ENCODE results near the gene HNRNPF. TPM values are rescaled to one million over a fixed set of nuclear protein-coding genes. Genes with fewer than 3 reads are reported as not detected.

HNRNPF gene
- total RNA-seq, 1 experiment from 2014 or later = 198 TPM

GRCh38 chr10:43417950-43418768, 9.2 kb upstream of the HNRNPF start:
- Mint-ChIP-seq H3K4me1 (ENCODE audit: insufficient read depth, unreplicated experiment) (peaks cover 13% of the 10 kb centered on the region), H3K27me3 (ENCODE audit: insufficient read depth, unreplicated experiment) (no peaks in the 10 kb centered on the region), H3K27ac (ENCODE audit: low read depth, unreplicated experiment) (no peak overlapping the region), H3K4me3 (ENCODE audit: unreplicated experiment) (no peak overlapping the region), H3K9me3 (ENCODE audit: unreplicated experiment) (no peaks in the 10 kb centered on the region), H3K36me3 (ENCODE audit: insufficient read depth, unreplicated experiment) (no peaks in the 10 kb centered on the region)
- DNase-seq (ENCODE audit: unreplicated experiment) = no peak
- BruUV-seq (replicated peaks) = no TSS peak
- POLR2A ChIA-PET = interaction anchor here (1.0 to 4.7 kb wide), 4 partner anchors 8 to 18 kb away, joined by 3 to 74 read pairs (median 12); partner anchors contain the start of genes HNRNPF and ZNF487
- no peak for TF ChIP-seq CTCF (IDR thresholded peaks at IDR 0.05; ENCODE audit: unreplicated experiment)
- CTCF ChIA-PET = interaction anchor here (0.6 to 1.1 kb wide), 3 partner anchors 12 to 1740 kb away, joined by 3 read pairs; no protein-coding TSS in a partner anchor
- intact Hi-C loops (cut with micrococcal nuclease) = no loop called here

GRCh38 chr10:43415544-43415943, 6.6 kb upstream of the HNRNPF start:
- Mint-ChIP-seq H3K4me3 (ENCODE audit: unreplicated experiment) (no peak overlapping the region), H3K9me3 (ENCODE audit: unreplicated experiment) (no peaks in the 10 kb centered on the region), H3K4me1 (ENCODE audit: insufficient read depth, unreplicated experiment) (peaks cover 3% of the 10 kb centered on the region), H3K27ac (ENCODE audit: low read depth, unreplicated experiment) (no peak overlapping the region), H3K27me3 (ENCODE audit: insufficient read depth, unreplicated experiment) (no peaks in the 10 kb centered on the region), H3K36me3 (ENCODE audit: insufficient read depth, unreplicated experiment) (no peaks in the 10 kb centered on the region)
- no peak for DNase-seq (ENCODE audit: unreplicated experiment)
- POLR2A ChIA-PET = no interaction called here
- intact Hi-C loops (cut with micrococcal nuclease) = no loop called here
- no peak for TF ChIP-seq CTCF (IDR thresholded peaks at IDR 0.05; ENCODE audit: unreplicated experiment)
- BruUV-seq (replicated peaks) = no TSS peak
- CTCF ChIA-PET = no interaction called here

GRCh38 chr10:43411536-43411935, 2.5 kb upstream of the HNRNPF start:
- intact Hi-C loops (cut with micrococcal nuclease) = no loop called here
- no peak for DNase-seq (ENCODE audit: unreplicated experiment)
- CTCF ChIA-PET = interaction anchor here (0.6 kb wide), 2 partner anchors 29 to 36 kb away, joined by 3 to 4 read pairs; no protein-coding TSS in a partner anchor
- Mint-ChIP-seq H3K36me3 (ENCODE audit: insufficient read depth, unreplicated experiment) (peaks cover 10% of the 10 kb centered on the region), H3K27me3 (ENCODE audit: insufficient read depth, unreplicated experiment) (no peaks in the 10 kb centered on the region), H3K4me3 (ENCODE audit: unreplicated experiment) (no peak overlapping the region), H3K9me3 (ENCODE audit: unreplicated experiment) (no peaks in the 10 kb centered on the region), H3K27ac (ENCODE audit: low read depth, unreplicated experiment) (no peak overlapping the region), H3K4me1 (ENCODE audit: insufficient read depth, unreplicated experiment) (peaks cover 11% of the 10 kb centered on the region)
- POLR2A ChIA-PET = interaction anchor here (1.1 to 8.8 kb wide), 5 partner anchors 8 to 273 kb away, joined by 3 to 169 read pairs (median 8); partner anchors contain the start of gene CSGALNACT2
- TF ChIP-seq CTCF (IDR thresholded peaks at IDR 0.05; ENCODE audit: unreplicated experiment) = no peak
- BruUV-seq (replicated peaks) = no TSS peak

- no peak for DNase-seq (ENCODE audit: unreplicated experiment)
- BruUV-seq (replicated peaks) = no TSS peak
- Mint-ChIP-seq H3K4me3 (ENCODE audit: unreplicated experiment) (peak overlapping the region; percentile 89), H3K36me3 (ENCODE audit: insufficient read depth, unreplicated experiment) (peaks cover 20% of the 10 kb centered on the region), H3K27me3 (ENCODE audit: insufficient read depth, unreplicated experiment) (no peaks in the 10 kb centered on the region), H3K9me3 (ENCODE audit: unreplicated experiment) (no peaks in the 10 kb centered on the region), H3K27ac (ENCODE audit: low read depth, unreplicated experiment) (peak overlapping the region; percentile 99), H3K4me1 (ENCODE audit: insufficient read depth, unreplicated experiment) (peaks cover 11% of the 10 kb centered on the region)
- ChIA-PET CTCF (interaction anchor here (0.6 to 1.4 kb wide), 3 partner anchors 9 to 44 kb away, joined by 3 to 5 read pairs (median 3); no protein-coding TSS in a partner anchor), POLR2A (interaction anchor here (1.4 to 8.8 kb wide), 7 partner anchors 9 to 272 kb away, joined by 3 to 169 read pairs (median 8); partner anchors contain the start of genes CSGALNACT2 and ZNF487)
- TF ChIP-seq CTCF (IDR thresholded peaks at IDR 0.05; ENCODE audit: unreplicated experiment) = no peak
- intact Hi-C loops (cut with micrococcal nuclease) = no loop called here
Observed at GRCh38 chr10:43410345-43410744, 1.4 kb upstream of the HNRNPF start.

All from MCF 10A (cell line).